Glutamatergic neuron (in vitro differentiated cells): ENCODE results near the gene ZBTB46. TPM values are rescaled to one million over a fixed set of nuclear protein-coding genes. Genes with fewer than 3 reads are reported as not detected.

Source experiments
- DNase-seq: peaks from one replicate; pipeline ENCODE4 v3.0.0; 2022
- H3K27ac Mint-ChIP-seq: one replicate; pipeline ENCODE4 v1.8.0; 2020; ENCODE audit warnings: mild to moderate bottlenecking, mixed read lengths, inconsistent platforms; ENCODE audit not compliant: unreplicated experiment
- H3K27me3 Mint-ChIP-seq: one replicate; pipeline ENCODE4 v1.8.0; 2020; ENCODE audit warnings: mild to moderate bottlenecking, moderate library complexity, mixed read lengths, inconsistent platforms; ENCODE audit not compliant: unreplicated experiment
- H3K36me3 Mint-ChIP-seq: one replicate; pipeline ENCODE4 v1.8.0; 2020; ENCODE audit warnings: mild to moderate bottlenecking, mixed read lengths, inconsistent platforms; ENCODE audit not compliant: unreplicated experiment
- H3K4me1 Mint-ChIP-seq: one replicate; pipeline ENCODE4 v1.8.0; 2020; ENCODE audit warnings: mild to moderate bottlenecking, low read depth, mixed read lengths, inconsistent platforms; ENCODE audit not compliant: unreplicated experiment
- H3K4me3 Mint-ChIP-seq: one replicate; pipeline ENCODE4 v1.8.0; 2020; ENCODE audit warnings: mild to moderate bottlenecking, mixed read lengths, inconsistent platforms; ENCODE audit not compliant: unreplicated experiment
- H3K9me3 Mint-ChIP-seq: one replicate; pipeline ENCODE4 v1.8.0; 2020; ENCODE audit warnings: mild to moderate bottlenecking, moderate library complexity, mixed read lengths, inconsistent platforms; ENCODE audit not compliant: unreplicated experiment
- total RNA-seq: library from RNA; stranded (reverse); fragmentation: NEBNext Ultra II Directional; extraction: Animal tissue kit (Norgen Biotek cat#: 25700); gene quantifications from one replicate; pipeline ENCODE4 v1.2.1, GENCODE V29; 2021; ENCODE audit not compliant: unreplicated experiment
- TF ChIP-seq, protein P1 (sequence below): fragments of 200-600 bp; sonication (generic); IDR thresholded peaks from one replicate; pipeline ENCODE4 v1.5.0; 2021; ENCODE audit not compliant: partially characterized antibody, unreplicated experiment

The ZBTB46 gene
- total RNA-seq, 1 donor from 2014 or later, result 94.4 TPM

DNA sequence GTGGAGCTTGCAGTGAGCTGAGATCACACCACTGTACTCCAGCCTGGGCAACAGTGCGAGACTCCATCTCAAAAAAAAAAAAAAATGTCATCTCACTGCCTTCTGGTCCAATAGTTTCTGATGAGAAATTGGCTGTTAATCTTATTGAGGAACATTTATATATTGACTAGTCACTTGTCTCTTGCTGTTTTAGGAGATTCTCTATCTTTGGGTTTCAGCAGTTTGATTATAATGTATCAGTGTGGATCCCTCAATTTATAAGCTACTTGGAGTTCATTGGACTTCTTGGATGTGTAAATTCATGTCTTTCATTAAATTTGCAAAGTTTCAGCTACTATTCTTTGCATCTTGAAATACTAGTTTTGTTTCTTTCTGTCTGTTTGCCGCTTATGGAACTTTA lies 112.1 kb downstream of the ZBTB46 start:
- TF ChIP-seq, protein P1, sequence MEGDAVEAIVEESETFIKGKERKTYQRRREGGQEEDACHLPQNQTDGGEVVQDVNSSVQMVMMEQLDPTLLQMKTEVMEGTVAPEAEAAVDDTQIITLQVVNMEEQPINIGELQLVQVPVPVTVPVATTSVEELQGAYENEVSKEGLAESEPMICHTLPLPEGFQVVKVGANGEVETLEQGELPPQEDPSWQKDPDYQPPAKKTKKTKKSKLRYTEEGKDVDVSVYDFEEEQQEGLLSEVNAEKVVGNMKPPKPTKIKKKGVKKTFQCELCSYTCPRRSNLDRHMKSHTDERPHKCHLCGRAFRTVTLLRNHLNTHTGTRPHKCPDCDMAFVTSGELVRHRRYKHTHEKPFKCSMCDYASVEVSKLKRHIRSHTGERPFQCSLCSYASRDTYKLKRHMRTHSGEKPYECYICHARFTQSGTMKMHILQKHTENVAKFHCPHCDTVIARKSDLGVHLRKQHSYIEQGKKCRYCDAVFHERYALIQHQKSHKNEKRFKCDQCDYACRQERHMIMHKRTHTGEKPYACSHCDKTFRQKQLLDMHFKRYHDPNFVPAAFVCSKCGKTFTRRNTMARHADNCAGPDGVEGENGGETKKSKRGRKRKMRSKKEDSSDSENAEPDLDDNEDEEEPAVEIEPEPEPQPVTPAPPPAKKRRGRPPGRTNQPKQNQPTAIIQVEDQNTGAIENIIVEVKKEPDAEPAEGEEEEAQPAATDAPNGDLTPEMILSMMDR, result no peak
- Mint-ChIP-seq H3K4me3 (no peak overlapping the region), H3K27me3 (peaks cover 2% of the 10 kb centered on the region), H3K27ac (no peak overlapping the region), H3K9me3 (peaks cover 4% of the 10 kb centered on the region), H3K4me1 (no peaks in the 10 kb centered on the region), H3K36me3 (peaks cover 16% of the 10 kb centered on the region)
- no peak for DNase-seq

DNA sequence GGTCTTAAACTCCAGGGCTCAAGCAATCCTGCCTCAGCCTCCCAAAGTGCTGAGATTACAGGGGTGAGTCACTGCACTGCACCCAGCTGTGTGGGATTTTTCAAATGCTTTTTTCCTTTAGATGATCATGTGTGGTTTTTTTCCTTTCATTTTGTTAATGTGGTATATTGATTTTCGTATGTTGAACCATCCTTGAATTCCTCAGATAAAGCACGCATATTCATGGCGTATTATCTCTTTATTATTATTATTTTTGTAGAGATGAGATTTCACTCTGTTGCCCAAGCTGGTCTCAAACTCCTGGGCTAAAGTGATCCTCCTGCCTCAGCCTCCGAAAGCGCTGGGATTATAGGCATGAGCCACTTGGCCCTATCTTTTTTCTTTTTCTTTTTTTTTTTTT lies 116.2 kb downstream of the ZBTB46 start:
- Mint-ChIP-seq H3K4me3 (no peak overlapping the region), H3K9me3 (peaks cover 3% of the 10 kb centered on the region), H3K4me1 (peaks cover 5% of the 10 kb centered on the region), H3K27me3 (peaks cover 2% of the 10 kb centered on the region), H3K27ac (no peak overlapping the region), H3K36me3 (peaks cover 32% of the 10 kb centered on the region)
- TF ChIP-seq, protein P1, result no peak
- no peak for DNase-seq

DNA sequence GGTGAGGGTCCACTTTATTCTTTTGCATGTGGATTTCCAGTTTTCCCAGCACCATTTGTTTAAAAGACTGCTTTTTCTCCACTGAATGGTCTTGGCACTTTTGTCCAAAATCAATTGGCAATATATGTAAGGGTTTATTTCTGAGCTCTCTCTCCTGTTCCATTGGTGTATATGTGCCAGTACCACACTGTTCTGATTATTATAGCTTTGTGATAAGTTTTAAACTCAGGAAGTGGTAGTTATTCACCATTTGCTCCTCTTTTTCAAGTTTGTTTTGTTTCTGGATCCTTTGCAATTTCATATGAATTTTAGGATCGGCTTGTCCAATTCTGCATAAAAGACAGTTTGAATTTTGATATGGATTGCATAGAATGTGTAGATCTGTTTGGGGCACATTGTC lies 118.9 kb downstream of the ZBTB46 start:
- TF ChIP-seq, protein P1, result no peak
- Mint-ChIP-seq H3K27me3 (peaks cover 1% of the 10 kb centered on the region), H3K9me3 (peaks cover 3% of the 10 kb centered on the region), H3K36me3 (peaks cover 24% of the 10 kb centered on the region), H3K27ac (no peak overlapping the region), H3K4me1 (peaks cover 11% of the 10 kb centered on the region), H3K4me3 (no peak overlapping the region)
- DNase-seq, result no peak

DNA sequence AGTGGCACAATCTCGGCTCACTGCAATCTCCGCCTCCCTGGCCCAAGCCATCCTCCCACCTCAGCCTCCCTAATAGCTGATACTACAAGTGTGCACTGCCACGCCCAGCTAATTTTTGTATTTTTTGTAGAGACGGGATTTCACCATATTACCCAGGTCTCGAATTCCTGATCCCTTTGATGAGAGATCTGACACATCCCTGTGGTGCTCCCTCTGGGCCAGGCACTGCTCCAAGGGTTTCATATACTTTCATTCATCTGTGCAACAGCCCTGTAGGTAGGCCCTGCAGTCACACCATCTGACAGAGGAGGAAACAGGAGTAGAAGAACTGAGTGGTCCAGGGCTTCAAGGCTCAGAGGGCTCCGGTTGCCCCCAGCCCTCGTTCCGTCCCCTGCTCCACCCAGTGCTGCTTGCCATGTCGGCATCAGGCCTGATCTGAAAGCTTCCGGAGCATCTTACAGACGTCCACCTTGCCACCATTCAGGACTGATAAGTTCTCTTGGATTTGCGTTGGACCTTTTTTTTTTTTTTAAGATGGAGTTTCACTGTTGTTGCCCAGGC lies 119.9 kb downstream of the ZBTB46 start:
- TF ChIP-seq, protein P1, result no peak
- Mint-ChIP-seq H3K36me3 (peaks cover 22% of the 10 kb centered on the region), H3K27ac (no peak overlapping the region), H3K27me3 (peaks cover 6% of the 10 kb centered on the region), H3K4me3 (no peak overlapping the region), H3K4me1 (peaks cover 16% of the 10 kb centered on the region), H3K9me3 (peaks cover 5% of the 10 kb centered on the region)
- DNase-seq, result no peak

DNA sequence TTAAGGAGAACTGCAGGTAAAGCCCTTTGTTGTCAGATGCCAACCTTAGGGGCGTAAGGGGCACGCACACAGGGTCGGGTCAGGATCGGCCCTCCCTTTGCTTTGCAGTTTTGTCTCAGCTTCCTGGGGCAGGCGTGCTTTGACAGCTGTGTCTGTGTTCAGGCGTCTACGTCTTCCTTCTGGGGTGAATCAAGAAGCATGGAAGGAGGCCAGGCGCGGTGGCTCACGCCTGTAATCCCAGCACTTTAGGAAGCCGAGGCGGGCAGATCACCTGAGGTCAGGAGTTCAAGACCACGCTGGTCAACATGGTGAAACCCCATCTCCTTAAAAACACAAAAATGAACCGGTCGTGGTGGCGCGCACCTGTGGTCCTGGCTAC lies 121.9 kb downstream of the ZBTB46 start:
- H3K9me3 Mint-ChIP-seq, result peaks cover 6% of the 10 kb centered on the region
- peaks cover 16% of the 10 kb centered on the region for H3K36me3 Mint-ChIP-seq

More for the DNA sequence above, 121.9 kb downstream of the ZBTB46 start:
- no peak for DNase-seq
- TF ChIP-seq, protein P1, result no peak
- Mint-ChIP-seq H3K27me3 (peaks cover 9% of the 10 kb centered on the region), H3K4me3 (peak overlapping the region; percentile 96), H3K27ac (no peak overlapping the region), H3K4me1 (peaks cover 16% of the 10 kb centered on the region)
